Globus pallidus (tissue), 1 donor: ENCODE measurements around the gene ADAP2.
A peak's percentile ranks its signal among the peaks of the same experiment; 100 is the strongest.
"Not testable (repeated sequence)": the region's sequence is repeated elsewhere in the genome, so short reads cannot be mapped to it uniquely, and the experiment has no call there.

Experiments used
- DNase-seq: peaks from one replicate; pipeline ENCODE4 v3.0.0-alpha.2; 2015; ENCODE audit warnings: low spot score

Gene ADAP2, protein sequence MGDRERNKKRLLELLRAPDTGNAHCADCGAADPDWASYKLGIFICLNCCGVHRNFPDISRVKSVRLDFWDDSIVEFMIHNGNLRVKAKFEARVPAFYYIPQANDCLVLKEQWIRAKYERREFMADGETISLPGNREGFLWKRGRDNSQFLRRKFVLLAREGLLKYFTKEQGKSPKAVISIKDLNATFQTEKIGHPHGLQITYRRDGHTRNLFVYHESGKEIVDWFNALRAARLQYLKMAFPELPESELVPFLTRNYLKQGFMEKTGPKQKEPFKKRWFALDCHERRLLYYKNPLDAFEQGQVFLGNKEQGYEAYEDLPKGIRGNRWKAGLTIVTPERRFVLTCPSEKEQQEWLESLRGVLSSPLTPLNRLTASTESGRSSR

DNA sequence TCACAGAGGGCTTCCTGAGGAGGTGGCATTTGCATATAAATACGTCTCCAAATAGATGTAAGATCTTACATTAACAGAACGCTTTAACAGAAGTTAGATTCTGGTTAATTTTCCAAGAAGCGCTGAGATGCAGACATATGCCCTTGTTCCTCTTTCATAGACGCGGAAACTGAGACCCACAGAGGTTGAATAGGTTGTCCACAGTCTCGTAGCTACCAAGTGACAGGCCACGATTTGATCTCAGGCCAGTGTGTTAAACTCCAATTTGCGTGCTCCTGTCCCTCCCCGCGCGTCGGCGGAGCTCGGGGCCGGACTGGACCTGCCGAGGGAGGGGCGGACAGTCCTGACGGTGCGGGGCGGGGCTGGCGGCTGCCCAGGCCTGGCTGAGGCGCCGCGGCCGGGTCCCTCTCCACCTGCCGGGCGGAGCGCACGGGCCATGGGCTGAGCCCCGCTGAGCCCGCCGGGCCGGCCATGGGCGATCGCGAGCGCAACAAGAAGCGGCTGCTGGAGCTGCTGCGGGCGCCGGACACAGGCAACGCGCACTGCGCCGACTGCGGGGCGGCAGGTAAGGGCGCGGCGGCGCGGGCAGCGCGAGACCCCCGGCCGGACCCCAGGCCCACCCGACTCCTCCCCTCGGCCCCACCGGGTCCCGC, at the start of gene ADAP2:
ADAP2 (plus strand) TSS at position 402 of the 653 bp plus-strand sequence; CDS start at position 472, 70 bp downstream.
- peak; percentile 37 for DNase-seq

DNA sequence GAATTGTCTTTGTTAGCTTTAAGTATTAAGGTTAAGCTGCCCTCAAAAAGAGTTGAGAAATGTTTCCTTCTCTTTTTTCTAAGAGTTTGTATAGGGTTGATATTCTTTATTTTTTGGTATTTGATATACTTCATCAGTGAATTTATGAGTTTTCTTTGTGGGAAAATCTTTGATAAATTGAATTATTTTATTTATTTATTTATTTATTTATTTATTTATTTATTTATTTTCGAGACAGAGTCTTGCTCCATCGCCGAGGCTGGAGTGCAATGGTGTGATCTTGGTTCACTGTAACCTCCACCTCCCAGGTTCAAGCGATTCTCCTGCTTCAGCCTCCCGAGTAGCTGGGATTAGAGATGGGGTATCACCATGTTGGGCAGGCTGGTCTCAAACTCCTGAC, 35.6 kb upstream of the ADAP2 start:
- no peak for DNase-seq

DNA sequence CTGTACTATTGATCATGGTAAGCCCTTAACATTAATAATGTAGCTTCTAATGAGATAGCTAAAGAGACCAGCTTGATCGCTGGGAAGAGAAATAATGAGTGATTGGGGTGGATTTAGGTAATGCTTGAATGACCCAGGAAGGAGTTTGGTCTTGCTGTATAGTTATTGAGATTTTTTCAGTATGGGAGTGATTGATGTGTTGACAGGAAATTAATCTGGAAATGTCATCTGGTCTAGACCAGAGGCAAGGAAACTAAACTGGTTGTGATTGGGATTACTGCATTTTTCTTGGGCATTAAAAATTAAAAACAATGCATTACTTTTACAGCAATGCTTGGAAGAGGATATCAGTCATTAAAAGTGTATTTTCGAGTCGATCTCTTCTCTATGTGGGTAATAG, 27.5 kb upstream of the ADAP2 start:
- DNase-seq = no peak

DNA sequence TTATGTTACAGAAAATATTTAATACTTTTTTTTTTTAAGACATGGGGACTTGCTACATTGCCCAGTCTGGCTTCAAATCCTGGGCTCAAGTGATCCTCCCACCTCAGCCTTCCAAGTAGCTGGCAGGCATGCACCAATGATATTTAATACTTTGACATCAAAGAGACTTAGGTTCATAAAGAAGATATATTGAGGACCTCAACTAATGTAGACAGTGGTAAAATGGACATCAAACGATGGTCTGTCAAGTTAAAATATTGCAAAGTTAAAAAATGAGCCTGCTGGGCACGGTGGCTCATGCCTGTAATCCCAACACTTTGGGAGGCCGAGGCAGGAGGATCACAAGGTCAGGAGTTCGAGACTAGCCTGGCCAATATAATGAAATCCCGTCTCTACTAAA, 24.4 kb upstream of the ADAP2 start:
- no peak for DNase-seq

DNA sequence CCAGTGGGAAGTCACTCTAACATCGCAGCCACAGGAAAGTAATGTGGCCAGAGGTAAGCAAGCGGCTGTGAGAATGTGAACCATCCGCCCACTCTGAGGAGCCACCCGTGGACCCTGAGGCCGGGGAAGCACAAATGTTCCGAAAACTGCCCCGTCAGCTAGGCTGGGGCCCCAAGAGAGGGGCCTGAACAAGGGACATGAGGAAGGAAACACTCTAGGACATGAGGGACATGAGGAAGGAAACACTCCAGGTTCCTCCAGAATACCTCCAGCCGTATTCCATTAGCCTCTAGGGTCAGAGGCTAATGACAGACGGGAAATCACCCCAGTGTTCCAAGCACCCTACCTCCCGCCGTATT, 16.0 kb upstream of the ADAP2 start:
- no peak for DNase-seq

DNA sequence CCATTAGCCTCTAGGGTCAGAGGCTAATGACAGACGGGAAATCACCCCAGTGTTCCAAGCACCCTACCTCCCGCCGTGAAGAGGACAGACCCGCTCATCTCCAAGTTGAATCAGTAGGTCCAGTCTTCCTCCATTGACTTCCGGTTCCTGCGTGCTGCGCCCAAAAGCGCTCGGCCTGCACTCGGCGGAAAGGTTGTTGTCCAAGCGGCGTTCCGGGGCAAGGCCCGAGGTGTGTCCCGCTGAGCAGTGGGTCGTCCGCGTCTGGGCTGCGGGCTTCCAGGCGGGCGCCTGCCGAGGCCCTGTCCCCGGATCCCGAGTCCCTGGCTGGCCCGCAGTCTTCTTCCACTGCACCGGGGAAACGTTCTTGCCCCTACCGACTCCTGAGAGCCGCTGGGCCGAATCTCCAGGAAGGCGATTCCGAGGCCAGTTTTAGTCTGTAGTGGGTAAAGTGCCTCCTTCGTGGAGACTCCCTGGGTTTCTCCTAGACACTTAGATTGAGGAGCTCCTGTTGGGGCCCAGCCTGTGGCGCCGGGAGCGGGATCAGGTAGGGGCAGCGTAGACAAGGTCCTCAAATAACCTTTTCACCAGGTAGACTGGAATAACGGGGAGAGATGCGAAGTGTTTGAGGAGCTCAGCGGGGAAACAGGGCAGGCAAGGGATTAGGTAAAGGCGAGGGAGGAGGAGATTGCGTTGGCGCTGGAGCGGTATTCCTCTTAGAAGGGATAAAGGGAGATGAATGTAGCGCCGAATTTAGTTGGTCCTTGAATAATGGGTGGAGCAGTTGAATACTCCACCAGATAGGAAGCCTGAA, 15.4 kb upstream of the ADAP2 start, which contains the start of gene TEFM:
TEFM (minus strand) TSS at position 138 of the 811 bp plus-strand sequence; CDS start at position 98, 40 bp downstream.
- peak; percentile 81 for DNase-seq

DNA sequence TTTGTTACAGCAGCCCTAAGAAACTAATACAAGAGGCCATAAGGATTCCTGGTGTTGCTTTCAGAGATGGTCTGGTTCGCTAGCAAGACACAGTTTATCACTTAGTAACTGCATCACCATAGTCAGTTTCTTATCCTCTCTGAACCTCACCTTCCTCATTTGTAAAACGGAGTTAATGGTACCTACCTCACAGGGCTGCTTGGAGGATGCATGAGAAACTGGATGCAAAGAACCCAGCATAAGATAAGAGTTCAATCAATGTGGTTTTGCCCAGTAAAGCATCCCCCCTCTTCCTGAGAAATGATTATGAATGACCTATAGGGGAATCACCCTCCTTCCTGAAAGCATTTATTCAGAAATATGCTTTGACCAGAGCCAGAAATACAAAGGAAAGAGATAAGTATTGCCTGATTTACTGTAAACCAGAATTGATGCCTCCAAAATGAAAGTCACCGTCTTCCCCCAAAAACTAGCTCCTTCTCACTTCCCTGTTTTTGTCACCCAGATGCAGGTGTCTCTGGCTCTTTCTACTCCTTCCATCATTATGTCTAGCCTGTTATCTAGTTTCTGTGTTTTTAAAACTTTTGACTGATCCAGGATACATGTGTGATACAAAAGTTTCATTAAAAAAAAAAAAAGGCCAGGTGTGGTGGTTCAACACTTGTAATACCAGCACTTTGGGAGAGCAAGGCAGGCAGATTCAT, 12.9 kb upstream of the ADAP2 start:
- no peak for DNase-seq

DNA sequence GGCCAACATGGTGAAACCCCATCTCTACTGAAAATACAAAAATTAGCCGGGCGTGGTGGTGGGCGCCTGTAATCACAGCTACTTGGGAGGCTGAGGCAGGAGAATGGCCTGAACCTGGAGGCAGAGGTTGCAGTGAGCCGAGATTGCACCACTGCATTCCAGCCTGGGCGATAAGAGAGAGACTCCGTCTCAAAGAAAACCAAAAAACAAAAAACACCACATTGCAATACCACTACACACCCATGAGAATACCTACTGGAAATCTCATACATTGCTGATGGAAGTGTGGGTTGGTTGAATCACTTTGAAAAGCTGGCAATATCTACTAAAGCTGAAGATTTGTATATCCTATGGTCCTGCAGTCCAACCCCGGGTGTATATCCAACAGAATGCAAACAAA, 11.6 kb upstream of the ADAP2 start:
- not testable (repeated sequence) for DNase-seq

DNA sequence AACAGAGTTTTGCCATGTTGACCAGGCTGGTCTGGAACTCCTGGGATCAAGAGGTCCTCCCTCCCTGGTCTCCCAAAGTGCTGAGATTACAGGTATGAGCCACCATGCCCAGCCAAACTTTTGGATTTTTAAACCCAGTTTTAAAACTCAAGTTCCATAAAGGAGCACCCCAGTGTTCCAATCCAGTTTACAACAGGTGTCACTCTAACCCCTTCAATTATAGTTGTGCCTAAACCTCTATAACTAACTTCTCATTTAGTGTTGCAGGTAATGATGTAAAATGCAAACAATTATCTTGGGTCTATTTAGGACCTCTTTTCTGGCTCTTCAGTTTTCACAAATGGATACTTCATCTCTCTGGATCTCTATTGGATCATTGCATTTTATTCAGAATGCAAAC, 7.8 kb upstream of the ADAP2 start:
- no peak for DNase-seq

DNA sequence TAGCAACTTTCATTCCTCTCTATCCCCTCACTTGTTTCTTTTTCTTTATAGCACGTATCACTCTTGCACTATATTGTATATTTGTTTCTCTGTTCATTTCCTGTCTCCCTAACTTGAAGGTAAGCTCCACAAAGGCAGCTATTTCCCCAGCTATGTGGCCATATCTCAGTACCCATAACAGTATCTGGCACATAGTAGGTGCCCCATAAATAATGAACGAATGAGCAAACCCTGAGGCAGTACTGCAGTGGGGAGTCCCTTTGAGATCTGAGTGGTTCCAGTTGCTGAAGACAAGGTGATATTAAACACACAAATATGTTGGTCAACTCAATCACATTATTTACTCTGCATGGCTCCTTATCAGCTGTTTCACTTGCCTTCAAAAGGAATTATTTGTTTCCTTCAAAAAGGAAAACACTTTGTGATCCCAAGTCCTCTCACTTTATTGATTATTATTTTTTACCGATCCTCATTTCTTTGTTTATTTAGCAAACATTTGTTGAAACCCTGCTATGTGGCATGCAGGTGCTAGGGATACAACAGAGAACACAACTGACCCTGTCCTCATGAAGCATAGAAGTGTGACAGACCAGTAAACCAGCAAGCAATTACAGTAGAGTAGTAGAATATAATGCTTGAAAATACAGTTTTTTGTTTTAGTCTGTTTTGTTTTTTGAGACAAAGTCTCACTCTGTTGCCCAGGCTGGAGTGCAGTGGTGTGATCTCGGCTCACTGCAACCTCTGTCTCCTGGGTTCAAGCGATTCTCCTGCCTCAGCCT, 5.7 kb upstream of the ADAP2 start:
- DNase-seq = no peak

DNA sequence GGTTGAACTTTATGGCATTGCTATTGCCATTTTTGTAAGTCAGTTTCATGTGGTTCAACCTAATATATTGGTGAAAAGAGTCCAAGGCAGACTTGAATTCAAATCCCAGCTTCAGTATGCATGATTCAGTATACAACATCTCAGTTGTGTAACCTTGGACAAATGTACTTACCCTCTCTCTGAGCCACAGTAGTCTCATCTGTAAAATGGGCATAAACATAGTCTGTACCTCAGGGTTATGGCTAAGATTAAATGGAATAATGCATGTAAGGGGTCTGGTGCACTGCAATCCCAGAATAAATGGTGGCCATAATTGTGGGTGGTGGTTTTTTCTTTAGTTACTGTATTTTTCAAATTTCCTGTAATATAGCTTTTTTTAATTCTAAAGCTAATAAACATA, 4.7 kb upstream of the ADAP2 start:
- no peak for DNase-seq

DNA sequence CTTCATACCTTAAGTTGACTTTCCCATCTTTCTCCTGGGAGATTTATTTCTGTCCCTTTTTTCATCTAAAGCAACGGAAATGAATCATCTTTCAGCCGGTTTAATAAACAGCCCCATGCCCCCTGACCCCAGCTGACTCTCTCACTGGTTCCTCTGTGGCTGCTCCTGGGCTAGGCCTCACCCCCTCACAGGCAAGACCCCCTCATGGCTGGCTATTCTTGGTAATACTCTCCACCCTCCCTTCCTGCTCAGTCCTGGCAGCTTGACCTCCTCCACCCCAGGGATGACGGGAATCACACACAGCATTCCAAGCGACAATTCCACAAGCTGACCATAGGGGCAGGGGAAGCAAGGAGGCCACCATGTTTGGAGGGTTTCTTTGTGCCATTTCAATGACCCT, 1.5 kb upstream of the ADAP2 start:
- DNase-seq = no peak

DNA sequence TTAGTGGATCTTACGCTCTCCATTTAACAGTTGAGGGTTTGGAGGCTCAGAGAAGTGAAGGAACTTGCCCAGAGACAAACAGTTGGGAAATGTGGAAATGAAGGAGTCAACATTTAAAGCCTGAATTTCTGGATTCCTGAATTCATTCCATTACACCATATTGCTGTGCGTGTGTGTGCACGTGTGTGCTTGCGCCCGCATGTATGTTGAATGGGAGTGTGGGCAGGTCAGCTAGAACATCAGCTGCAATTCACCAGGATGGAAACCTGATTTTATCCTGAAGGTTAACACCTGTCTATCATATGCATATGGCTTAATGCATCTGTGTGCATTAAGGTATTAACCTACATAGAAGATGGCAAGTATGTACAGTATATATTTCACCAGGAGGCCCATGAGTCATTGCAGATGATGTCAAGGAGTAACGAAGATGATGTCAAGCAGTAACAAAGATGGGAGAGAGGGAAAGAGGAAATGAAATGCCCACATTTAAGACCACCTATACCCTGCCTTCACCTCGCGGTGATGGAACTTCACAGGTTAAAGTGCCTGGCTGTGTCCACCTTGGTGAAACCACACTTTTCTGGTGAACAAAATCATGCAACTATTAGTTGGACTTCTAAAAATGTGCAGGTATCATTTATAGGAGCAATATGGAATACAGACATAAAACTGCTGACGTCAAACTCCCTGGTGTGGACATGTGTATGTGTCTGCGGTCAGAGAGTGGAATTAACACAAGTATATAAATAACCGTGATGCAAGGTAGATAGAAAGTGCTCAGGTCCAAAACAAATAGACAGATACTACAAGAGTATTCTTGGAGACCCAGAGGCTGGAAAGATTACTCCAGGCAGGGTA, 832 bp upstream of the ADAP2 start:
- no peak for DNase-seq

DNA sequence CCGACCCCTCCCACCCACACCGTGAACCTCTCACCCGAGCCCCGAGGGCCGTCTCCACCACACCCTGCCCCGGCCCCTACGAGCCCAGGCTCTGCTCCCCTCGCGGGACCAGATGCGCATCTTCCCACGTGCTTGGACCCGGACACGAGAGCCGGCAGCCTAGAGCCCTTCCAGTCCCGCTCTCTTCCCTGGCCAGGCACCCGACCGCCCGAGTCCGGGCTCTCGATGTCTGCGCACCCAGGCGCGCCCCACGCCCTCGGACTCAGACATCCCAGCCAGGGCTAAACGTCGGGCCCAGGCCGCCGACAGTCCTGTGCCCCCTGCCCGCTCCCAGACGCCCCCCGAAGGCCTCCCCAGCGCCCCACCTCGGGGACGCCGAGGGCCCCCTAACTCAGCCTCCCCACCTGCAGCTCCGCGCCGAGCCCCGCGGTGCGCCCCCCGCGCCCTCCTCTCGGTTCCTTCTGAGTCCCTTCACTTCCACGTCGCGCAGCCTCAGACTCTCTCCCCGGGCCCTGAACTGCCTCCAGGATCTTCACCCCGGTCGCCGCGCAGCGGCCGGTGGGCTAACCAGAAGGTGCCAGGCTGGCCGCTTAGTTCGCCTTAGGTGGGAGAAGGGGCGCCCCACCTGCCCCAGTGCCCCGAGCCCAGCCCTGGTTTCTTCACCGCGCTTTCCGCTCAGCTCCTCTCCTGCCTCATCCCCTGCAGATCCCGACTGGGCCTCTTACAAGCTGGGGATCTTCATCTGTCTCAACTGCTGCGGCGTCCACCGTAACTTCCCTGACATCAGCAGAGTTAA, 688 bp downstream of the ADAP2 start:
- no peak for DNase-seq

DNA sequence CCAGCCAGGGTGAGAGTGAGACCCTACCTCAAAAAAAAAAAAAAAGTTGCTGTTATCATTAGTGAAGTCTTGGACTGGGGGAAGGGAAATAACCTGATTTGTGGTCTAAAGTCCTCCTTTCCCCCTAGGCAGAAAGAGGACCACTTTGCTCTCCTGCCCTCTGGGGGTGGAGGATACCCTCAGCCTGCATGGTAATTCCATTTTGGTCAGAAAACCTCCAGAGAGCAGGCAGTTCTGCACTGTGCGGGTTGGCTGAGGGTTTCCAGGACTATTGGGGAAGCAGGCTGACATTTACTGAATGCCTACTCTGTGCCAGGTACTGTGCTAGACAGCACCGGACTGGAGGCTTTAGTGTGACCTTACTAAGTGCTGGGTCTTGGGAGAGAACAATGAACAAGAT, 2.6 kb downstream of the ADAP2 start:
- DNase-seq = no peak

DNA sequence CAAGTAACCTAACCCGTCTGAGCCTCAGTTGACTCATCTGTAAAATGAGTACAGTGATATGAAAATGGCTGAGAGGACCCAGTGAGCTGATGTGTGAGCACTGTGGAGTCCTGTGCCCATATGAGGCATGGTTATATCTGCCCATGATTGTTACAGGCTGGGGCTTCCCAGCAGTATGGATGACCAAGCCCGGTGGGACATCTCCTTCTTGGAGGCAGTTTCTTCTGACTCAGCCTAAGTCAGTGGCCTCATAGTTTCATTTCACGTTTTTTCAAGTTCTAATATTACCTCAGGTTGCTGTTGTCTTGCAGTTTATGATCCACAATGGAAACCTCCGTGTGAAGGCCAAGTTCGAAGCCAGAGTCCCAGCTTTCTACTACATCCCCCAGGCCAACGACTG, 4.8 kb downstream of the ADAP2 start:
- DNase-seq = no peak

DNA sequence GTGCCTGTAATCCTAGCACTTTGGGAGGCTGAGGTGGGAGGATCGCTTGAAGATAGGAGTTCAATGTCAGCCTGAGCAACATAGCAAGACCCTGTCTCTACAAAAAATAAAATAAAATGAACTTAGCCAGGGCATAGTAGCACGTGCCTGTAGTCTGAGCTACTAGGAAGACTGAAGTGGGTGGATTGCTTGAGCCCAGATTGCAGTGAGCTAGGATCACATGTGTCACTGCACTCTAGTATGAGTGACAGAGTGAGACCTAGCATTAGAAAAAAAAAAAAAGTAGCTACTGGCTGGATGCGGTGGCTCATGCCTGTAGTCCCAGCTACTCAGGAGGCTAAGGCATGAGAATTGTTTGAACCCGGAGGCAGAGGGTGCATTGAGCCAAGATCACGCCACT, 6.0 kb downstream of the ADAP2 start:
- DNase-seq = no peak

DNA sequence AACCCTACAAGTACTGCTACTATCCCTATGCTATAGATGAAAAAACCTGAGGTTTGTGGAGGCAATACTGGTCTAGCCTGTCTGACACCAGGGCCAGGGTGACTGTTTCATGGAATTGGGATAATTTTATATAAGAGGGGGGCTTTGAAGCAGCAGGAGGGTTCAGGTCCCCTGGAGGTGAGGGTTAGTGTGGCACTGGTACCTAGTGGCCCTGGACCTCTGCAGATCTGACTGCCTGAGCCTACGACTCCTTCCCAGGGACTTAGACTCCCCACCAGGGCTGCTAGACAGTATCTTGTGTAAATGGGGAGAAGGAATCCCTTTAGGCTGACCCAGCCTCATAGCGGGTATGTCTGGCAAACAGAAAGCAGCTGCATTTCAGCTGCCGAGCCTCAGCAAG, 6.8 kb downstream of the ADAP2 start:
- no peak for DNase-seq

DNA sequence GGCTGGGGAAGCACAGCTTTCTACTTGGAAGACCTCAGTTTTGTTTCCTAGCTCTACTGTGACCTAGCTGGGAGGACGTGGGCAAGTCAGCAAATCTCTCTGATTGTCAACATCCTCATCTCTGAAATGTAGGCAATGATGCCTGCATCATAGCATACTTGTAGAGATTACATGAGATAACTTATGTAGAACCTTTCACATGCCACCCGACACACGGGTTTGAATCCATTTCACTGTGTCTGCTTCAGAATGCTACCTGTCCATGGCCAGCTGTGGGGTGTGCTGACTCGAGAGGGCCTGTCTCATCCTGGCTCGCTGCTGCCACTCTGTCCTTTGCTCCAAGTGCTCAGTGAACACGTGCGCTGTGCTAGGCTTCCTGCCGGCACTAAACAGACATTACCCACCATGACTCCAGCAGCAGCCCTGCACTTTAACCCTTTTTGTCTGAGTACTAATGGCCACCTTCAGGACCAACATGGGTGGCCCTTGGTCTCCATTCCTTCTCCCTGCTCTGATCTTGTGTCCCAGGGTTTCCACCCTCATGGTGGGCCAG, 7.4 kb downstream of the ADAP2 start:
- no peak for DNase-seq
